22Rv1 (cell line): ENCODE data around the gene MSI1.

ENCODE experiments used
- H3K27ac ChIP-seq: fragments of 450-650 bp; 2 replicates; pipeline ENCODE4 v1.5.1; 2017
- CTCF ChIP-seq: fragments of 450-650 bp; IDR thresholded peaks from 2 replicates; pipeline ENCODE4 v1.5.1; 2017; ENCODE audit warnings: mild to moderate bottlenecking
- ZFX ChIP-seq: fragments of 450-650 bp; IDR thresholded peaks from 2 replicates; pipeline ENCODE4 v1.6.1; 2017; ENCODE audit warnings: antibody characterized with exemption, borderline replicate concordance

MSI1 gene

GRCh38 chr12:120390540-120391120 is 21.7 kb upstream of the MSI1 start:
- no peak overlapping the region for H3K27ac ChIP-seq
- TF ChIP-seq ZFX = no peak
- no peak for TF ChIP-seq CTCF

- no peak for TF ChIP-seq ZFX
- TF ChIP-seq CTCF = no peak
- no peak overlapping the region for H3K27ac ChIP-seq
Observed at GRCh38 chr12:120388691-120389481, 19.9 kb upstream of the MSI1 start.

GRCh38 chr12:120381752-120382419 is 12.9 kb upstream of the MSI1 start:
- H3K27ac ChIP-seq = no peak overlapping the region
- TF ChIP-seq ZFX (no peak), CTCF (no peak)

- TF ChIP-seq ZFX (no peak), CTCF (no peak)
- H3K27ac ChIP-seq = no peak overlapping the region
Observed at GRCh38 chr12:120378036-120378435, 9.1 kb upstream of the MSI1 start.

- no peak overlapping the region for H3K27ac ChIP-seq
- no peak for TF ChIP-seq ZFX
Observed at GRCh38 chr12:120377611-120378010, 8.6 kb upstream of the MSI1 start.

GRCh38 chr12:120376934-120377572 is 8.1 kb upstream of the MSI1 start:
- TF ChIP-seq CTCF (no peak), ZFX (no peak)
- H3K27ac ChIP-seq = no peak overlapping the region

- TF ChIP-seq ZFX (no peak), CTCF (no peak)
- no peak overlapping the region for H3K27ac ChIP-seq
Observed at GRCh38 chr12:120376416-120376815, 7.5 kb upstream of the MSI1 start.
